ENCODE data around the gene ADSL.

ADSL gene

DNA sequence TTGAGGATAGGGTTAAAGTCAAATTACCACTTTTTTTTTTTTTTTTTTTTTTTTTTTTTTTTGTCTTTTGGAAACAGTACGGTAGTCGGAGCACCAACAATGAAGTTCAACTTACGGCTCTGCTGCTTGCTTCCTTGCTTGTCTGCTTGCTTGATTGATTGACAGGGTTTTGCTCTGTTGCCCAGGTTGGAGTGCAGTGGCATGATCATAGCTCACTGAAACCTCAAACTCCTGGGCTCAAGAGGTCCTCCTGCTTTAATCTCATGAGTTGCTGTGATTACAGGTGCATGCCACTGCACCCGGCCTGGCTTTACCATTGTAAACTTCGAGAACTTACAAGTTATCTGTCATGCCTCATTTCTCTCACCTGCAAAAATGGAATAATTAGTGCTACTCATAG lies 29.8 kb downstream of the ADSL start:
- no peak for DNase-seq

DNA sequence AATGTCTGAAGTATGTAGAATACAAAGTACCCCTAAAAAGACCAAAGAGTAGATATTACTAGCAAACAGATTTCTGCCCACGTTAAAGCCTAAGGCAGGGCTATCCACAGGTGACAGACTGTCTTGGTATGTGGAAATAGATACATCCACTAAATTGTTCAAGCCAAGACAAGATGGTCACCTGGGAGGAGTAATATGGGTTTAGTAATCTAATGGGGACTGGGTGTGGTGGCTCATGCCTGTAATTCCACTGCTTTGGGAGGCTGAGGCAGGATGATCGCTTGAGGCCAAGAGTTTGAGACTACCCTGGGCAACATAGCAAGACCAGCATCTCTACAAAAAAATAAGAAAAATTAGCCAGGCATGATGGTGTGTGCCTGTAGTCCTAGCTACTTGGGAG lies 31.6 kb downstream of the ADSL start:
- DNase-seq, result no peak

DNA sequence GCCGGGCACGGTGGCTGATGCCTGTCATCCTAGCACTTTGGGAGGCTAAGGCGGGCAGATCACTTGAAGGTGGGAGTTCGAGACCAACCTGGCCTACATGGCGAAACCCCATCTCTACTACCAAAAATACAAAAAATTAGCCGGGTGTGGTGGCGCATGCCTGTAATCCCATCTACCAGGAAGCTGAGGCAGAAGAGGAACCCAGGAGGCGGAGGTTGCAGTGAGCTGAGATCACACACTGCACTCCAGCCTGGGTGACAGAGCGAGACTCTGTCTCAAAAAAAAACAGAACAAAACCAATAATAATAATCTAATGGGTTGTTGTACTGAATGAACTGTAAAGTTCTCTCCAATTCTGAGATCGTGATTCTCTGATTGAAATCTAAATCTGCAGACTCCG lies 32.1 kb downstream of the ADSL start:
- DNase-seq, result peak; percentile 31 to 37

DNA sequence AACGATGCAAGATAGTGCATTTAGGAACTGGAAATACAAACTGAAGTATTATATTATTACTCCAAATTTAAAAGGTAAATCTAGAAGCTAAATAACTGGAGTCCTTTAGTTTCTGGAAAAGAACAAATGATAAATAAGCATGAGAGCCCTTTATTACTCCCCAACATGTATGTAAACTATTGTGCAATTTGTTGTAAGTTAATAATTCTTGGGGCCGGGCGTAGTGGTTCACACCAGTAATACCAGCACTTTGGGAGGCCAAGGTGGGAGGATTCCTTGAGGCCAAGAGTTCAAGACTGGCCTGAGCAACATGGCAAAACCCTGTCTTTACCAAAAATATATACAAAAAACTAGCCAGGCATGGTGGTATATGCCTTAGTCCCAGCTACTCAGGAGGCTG lies 35.2 kb downstream of the ADSL start:
- no peak for DNase-seq

DNA sequence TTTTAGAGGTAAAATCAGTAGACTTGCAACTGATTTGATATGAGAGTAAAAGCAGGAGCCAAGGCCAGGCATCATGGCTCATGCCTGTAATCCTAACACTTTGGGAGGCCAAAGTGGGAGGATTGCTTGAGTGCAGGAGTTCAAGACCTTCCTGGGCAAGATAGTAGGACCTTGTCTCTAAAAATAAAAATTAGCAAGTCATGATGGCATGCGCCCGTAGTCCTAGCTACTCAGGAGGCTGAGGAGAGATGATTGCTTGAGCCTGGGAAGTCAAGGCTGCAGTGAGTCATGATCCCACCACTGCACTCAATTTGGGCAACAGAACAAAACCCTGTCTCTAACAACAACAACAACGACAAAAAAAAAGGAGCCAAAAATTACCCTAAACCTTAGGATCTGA lies 37.6 kb downstream of the ADSL start:
- DNase-seq, result peak in 1 of 2 donors; percentile 44

DNA sequence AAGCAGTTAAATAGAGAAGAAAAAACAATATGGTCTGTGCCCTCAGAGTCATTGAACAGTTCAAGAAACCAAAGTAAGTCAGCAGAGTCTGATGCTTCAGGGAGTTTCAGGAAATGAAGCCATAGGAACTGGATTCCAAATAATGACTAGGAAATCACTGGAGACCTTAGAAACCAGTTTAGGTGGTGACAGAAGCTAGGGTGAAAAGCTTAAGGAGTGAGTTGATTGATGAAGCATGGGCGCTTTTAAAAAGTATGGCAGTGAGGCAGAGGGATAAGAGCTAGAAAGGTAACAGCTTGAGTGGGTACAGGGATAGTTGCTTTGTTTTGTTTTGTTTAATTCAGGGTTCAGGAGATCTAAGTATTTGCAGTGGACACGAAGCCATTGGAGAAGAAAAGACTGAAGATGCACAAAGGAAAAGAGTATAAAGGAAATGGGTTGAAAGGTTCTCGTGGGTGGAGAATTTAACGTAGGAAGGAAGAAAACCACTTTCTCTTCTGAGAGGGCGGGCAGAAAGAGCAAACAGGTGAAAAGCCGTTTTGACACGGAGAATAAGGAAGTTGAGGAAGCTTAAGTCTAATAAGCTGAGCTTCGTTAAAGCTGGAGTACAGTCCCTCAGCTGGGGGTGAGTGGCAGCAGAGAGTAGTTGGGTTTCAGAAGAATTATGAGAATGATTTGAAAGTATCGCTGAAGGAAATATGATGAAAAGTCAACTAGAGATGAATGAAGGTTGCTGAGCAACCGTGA lies 38.9 kb downstream of the ADSL start:
- DNase-seq, result peak; percentile 35 to 45

DNA sequence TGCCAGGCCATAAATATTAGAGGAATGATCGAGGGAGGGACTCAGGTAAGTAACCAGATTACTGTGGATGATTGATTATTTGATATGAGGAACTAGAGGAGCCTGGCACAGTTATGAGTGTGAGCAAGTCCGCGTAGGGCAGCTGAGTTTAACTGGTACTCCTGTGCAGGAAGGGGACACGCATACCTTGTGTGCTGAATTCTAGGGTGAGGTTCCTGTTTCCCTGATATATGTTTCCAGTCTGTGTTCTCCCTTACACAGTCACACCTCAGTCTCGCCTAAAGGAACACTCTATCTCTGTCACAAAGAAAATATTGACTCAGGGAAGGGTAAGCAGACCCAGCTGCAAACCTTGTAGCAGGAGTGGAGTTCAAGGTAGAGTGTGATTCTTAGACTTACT lies 41.4 kb downstream of the ADSL start:
- DNase-seq, result no peak

DNA sequence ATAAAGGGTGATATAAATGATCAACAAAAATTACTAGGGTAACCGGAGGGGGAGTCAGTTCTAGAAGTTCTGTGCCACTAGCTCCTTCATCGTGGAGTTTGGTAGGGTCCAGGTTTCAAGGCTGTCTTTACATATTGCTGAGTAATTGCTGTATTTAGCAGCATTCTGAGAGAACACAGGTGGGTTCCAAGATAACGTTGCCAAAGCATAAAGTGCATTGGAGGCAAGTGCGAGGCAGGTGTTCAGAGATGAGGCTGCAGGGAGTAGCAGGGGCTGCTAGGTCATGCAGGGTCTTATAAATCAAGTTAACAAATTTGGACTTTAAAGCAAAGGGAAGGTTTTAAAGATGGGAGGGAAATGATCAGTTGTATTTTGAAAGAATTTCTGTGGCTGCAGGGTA lies 41.9 kb downstream of the ADSL start:
- no peak for DNase-seq

DNA sequence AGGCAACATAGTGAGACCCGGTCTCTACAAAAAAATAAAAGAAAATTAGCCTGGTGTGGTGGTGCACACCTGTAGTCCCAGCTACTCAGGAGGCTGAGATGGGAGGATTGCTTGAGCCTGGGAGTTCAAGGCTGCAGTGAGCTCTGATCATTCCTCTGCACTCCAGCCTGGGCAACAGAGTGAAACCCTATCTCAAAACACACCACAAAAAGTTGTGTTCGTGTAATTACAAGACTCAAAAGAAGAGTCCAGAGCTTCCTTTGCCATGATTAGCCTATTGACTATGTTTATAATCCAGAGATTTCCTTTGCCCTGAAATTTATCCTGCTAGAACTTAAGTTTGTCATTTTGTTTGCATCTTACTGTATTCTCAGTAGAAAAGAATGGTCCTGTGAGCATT lies 45.1 kb downstream of the ADSL start:
- no peak for DNase-seq

DNA sequence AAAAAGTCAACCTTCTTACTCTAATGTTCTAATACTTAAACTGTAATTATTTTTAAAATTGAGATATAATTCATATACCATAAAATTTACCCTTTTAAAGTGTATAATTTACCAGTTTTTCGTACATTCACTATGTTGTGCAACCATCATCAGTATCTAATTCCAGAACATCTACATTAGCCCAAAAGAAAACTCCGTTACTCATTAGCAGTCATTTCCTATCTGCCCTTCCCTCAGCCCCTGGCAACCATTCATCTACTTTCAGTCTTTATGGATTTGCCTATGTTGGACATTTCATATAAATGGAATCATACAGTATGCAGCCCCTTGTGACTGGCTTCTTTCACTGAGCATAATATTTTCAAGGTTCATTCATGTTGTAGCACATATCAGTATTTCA lies 46.3 kb downstream of the ADSL start:
- DNase-seq, result no peak

DNA sequence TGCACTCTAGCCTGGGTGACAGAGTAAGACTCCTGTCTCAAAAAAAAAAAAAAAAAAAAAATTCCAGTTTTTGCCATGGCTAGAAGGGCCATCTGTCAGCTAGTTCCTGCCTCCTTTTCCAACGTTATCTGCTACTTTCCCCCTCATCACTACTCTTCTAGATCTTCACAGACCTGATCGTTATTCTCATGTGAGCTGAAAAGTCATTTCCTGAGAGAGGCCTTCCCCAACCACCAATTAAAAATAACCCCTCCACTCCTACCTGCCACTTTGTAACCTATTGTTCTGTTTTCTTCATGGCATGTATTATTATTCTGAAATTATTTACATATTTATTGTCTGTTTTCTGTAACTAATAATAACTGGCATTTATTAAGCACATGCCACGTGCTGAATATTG lies 48.3 kb downstream of the ADSL start:
- DNase-seq, result no peak

DNA sequence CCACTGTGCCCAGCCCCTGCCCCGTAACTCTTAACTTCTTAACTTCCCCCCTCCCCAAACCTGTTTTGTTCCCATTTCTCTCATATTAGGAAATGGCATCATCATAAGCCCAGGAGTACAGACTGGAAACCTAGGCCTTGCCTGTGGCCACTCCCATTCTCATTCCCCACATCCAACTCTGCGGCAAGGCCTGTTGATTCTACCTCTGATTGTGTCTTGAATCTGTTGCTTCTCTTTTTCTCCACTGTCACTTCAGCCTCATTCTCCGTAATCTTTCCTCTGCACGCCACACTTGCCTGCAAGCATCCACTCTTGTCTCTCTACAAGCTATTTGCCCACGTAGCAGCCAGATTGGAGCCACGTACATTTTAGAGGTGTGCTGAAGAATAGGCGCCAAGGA lies 49.3 kb downstream of the ADSL start:
- no peak for DNase-seq

DNA sequence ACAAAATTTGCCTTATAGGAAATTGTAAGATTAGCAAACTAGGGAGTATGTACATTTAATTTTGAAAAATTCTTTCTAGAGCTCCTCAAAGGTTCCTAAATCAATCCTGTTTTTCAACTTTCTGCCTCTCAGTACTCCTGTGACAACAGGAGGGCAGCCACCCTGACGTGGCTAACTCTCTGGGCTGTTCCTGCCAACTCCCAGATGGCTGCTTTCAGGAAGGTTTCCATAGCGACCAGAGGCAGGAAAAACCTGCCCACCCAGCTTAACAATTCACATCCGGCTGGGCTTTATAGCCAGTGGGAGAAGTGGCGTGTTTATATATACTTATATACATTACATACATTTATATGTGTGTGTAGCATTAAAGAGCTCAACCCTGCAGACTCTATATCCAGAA lies 50.6 kb downstream of the ADSL start:
- DNase-seq, result no peak

DNA sequence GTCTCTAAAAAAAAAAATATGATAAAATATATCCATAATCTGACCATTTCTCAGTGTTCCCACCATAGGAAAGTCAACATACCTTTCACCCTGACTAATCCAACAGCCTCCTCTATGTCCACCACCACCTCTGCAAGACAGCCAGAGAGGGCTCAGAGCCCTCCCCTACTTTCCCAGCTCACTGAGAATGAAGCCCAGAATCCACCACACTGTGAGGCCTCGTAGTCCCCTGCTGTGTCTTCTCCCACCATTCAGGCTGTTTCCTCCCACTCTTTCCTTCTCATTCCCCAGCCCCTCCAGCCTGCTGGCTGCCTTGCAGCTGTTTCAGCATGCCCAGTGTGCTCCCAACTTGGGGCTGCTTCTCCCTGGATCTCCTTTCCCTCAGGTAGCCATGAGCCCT lies 51.1 kb downstream of the ADSL start:
- DNase-seq, result no peak

DNA sequence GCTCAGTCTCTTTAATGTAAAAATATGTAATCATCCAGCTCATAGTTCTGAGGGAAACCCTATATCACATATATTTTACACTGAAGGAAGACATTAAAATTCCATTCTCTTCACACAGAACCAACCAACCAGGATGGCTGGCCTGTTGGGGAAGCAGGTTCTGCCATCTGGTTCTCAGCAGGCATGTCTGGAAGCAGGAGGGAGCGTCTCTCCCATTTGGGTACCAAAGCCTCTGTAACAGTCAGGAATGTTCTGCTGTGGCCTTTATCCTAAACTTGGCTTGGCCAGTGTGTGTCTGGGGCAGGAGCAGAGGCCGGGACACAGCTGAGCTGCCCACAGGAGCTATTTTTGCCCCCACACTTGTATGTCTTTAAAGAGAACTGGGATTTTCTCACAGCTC lies 53.3 kb downstream of the ADSL start:
- no peak for DNase-seq

DNA sequence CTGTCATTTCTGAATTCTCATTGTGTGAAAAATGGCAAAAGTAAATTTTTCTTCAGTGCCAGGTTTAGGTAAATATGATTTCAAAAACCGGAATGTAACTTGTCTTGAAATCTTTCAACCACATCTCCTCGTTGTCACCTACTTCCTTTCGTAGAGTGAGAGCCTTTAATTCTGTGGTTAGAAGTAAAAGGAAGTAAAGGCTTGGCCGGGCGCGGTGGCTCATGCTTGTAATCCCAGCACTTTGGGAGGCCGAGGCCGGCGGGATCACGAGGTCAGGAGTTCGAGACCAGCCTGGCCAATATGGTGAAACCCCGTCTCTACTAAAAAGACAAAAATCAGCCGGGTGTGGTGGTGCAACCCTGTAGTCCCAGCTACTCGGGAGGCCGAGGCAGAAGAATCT lies 53.9 kb downstream of the ADSL start:
- DNase-seq, result peak; percentile 66 to 73

DNA sequence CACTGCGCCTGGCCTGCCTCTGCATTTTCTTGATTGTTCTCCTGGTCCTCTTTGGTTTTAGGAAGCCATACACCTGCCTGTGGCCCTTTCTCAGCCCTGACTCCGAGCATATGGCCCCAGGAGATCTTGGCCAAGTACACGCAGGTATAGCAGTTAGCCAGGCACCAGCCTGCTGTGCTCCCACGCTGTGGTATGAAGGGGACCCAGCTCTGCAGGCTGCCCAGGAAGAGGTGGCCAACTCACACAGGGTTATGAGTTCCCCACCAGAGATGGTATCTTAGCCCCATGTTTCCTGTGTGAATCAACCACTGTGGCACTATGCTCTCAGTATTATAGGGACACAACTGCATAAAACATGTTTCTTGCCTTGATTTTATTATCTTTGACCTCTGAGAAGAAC lies 55.2 kb downstream of the ADSL start:
- no peak for DNase-seq

DNA sequence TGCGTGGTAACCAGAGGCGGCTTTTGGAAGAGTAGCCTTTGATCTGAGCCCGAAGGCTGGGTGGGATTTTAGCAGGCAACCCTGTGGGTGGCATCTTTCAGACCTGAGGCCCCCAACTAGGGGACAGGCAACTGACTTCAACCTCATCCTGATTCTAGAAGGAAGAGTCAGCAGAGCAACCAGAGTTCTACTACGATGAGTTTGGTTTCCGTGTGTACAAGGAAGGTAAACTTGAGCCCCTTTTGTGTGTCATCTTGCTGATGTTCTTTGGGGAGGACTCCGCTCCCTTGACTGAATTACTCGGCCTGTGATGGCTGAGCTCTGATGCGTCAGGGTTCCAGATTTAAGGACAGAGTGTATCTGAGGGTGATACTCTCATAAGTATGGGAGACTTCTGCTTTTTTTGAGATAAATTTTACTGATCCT lies 55.7 kb downstream of the ADSL start:
- DNase-seq, result no peak

DNA sequence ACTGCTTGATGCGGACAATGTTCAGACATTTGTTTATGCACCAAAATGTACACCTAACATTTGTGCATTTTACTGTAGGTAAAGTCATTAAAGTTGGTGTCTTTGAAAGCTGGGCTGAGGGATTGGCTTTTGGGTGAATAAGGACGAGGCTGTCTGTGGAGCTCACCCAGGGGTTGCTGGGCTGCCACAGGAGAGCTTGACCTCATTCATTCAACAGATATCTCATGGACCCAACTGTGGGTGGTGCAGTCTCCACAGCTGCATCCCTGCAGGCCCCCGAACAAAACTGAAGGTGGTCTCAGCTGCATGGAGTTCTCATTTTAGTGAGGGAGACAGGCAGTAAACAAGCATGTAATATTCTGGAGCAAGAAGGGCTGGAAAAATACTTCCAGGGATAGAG lies 56.8 kb downstream of the ADSL start:
- no peak for DNase-seq

DNA sequence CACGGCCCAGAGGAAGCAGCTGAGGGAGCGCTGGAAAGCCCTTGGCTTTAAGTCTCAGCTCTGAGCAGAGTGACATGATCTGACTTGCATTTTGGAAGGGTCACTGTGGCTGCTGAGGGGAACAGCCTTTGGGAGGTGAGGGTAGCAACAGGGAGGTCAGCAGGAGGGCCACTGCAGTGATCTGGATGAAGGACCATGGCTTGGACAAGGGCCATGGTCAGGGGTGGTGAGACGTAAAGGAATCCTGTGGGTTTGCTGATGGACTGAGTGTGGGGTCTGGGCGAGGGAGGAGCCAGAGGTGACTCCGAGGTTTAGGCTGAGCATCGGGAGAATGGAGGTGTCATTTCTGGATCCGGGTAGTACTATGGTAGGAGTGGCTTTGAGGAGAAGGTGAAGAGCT lies 57.4 kb downstream of the ADSL start:
- DNase-seq, result no peak

DNA sequence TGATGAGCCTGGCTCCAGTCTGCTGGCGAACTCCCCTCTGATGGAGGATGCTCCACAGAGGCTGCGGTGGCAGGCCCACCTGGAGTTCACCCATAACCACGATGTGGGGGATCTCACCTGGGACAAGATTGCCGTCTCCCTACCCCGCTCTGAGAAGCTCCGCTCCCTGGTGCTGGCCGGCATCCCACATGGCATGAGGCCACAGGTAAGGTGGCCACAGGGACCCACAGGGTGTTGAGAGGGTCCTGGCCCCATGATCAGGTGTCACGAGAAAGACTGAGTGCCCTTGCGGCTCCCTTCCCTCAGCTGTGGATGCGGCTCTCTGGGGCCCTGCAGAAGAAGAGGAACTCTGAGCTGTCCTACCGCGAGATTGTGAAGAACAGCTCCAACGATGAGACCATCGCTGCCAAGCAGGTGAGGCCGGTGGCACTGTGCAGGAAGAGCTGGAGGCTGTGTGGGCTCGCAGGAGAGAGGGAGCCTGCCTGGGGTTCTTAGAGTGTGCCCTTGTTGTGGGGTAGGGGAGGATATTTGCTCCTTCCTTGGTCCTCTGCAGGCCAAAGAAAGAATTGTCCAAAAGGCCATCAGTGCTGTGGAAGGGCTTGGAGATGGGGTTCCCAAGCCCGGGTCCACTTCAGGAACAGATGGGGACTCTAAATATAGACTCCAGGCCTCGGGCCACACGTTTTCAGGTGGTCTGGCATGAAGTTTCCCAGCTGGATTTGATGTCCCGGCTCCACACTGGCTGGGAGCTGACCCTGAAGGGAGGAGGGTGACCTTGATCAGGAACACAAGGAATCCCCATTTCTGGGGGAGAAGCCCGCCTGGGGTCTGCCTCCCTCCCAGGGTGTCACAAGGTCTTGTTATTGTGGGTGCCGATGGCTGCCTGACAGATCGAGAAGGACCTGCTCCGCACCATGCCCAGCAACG lies 58.2 kb downstream of the ADSL start:
- DNase-seq, result no peak

DNA sequence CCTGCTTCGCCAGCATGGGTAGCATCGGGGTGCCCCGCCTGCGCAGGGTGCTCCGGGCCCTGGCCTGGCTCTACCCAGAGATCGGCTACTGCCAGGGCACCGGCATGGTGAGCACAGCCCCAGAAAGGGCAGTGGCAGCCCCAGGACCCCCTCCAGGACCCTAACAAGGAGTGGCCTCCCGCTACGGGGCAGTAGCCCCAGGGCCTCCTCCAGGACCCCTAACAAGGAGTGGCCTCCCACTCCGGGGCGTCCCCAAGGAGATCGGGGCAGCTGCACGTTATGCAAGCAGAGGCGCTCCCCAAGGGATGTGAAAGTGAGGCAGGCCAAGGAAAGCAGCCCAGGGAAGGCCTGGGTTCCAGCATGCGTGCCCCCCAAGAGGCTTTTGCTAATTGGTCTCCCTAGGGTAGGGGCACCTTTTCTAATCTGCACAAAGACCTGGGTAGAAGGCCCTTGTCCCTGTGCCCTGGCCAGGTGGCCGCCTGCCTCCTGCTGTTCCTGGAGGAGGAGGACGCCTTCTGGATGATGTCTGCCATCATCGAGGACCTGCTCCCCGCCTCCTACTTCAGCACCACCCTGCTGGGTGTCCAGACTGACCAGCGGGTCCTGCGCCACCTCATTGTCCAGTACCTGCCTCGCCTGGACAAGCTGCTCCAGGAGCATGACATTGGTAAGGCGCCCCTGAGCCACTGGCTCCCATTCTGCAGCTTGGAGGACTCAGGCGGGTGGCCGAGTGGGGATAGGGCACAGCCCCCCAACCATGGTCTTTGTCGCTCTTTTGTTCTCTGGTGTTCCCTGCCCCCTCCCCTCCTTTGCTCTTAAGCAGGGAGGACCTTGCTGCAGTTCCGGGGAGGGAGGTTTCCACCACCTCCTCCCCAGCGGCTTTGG lies 59.1 kb downstream of the ADSL start:
- no peak for DNase-seq
